GM12878 (cell line): Measurements from ENCODE around the gene PCDH15. TPM values are rescaled to one million over a fixed set of nuclear protein-coding genes. Genes with fewer than 3 reads are reported as not detected.

ENCODE experiments used
- CEBPZ ChIP-seq: fragments of 150-350 bp; IDR thresholded peaks from 2 replicates; pipeline ENCODE4 v1.6.1; 2016; ENCODE audit warnings: low read depth, low read length
- PBX3 ChIP-seq: IDR thresholded peaks from 2 replicates; pipeline ENCODE4 v1.6.1; 2011; ENCODE audit warnings: mild to moderate bottlenecking, low read depth, low read length, moderate library complexity; ENCODE audit not compliant: insufficient replicate concordance
- RUNX3 ChIP-seq: IDR thresholded peaks from 2 replicates; pipeline ENCODE4 v1.6.1; 2012; ENCODE audit warnings: low read length, inconsistent platforms
- SRF ChIP-seq, 2 experiments: IDR thresholded peaks; 2 replicates each; pipeline ENCODE4 v1.6.1; 2011; ENCODE audit warnings: low read depth in 2 of 2, low read length in 2 of 2, mild to moderate bottlenecking in 1 of 2, moderate library complexity in 1 of 2
- polyA plus RNA-seq, 11 experiments: library from polyadenylated mRNA; depleted of rRNA in 4 of 11; unstranded in 6 of 11; stranded (reverse) in 5 of 11; fragments of >200 nt; fragmentation: Nextera tagmentation in 4 of 11; fragmentation: Illumina TruSeq in 1 of 11; extraction: Ambion mirVana in 4 of 11; extraction: Trizol in 1 of 11; gene quantifications; 1 replicate in 1 of 11; 2 replicates in 10 of 11; pipeline versions ENCODE4 v1.2.1 to v1.2.3, GENCODE V29; 2011 to 2016; ENCODE audit warnings: inconsistent platforms in 2 of 11, missing spikeins in 2 of 11, low read depth in 1 of 11
- total RNA-seq, 4 experiments: library from RNA; depleted of rRNA in 3 of 4; stranded (reverse); fragments of >200 nt in 3 of 4; fragmentation: Illumina TruSeq in 1 of 4; extraction: Trizol in 1 of 4; gene quantifications; 2 replicates each; pipeline versions ENCODE4 v1.2.1 to v1.2.3, GENCODE V29; 2013 to 2021
- TF ChIP-seq, protein P1 (sequence below): fragments of 450-650 bp; IDR thresholded peaks from 2 replicates; pipeline ENCODE4 v1.6.1; 2017; ENCODE audit warnings: mild to moderate bottlenecking, moderate library complexity
- TF ChIP-seq, protein P2 (sequence below): fragments of 450-650 bp; IDR thresholded peaks from 2 replicates; pipeline ENCODE4 v1.6.1; 2018; ENCODE audit warnings: borderline replicate concordance, mild to moderate bottlenecking; ENCODE audit not compliant: partially characterized antibody

Gene PCDH15
- total and polyA plus RNA-seq, 10 of the 15 experiments (the other 5 are each of a cell fraction or from before 2014, with no cell fraction given) = 0.03 to 0.52 (median 0.07) TPM; not detected in 6

- TF ChIP-seq, protein P1, sequence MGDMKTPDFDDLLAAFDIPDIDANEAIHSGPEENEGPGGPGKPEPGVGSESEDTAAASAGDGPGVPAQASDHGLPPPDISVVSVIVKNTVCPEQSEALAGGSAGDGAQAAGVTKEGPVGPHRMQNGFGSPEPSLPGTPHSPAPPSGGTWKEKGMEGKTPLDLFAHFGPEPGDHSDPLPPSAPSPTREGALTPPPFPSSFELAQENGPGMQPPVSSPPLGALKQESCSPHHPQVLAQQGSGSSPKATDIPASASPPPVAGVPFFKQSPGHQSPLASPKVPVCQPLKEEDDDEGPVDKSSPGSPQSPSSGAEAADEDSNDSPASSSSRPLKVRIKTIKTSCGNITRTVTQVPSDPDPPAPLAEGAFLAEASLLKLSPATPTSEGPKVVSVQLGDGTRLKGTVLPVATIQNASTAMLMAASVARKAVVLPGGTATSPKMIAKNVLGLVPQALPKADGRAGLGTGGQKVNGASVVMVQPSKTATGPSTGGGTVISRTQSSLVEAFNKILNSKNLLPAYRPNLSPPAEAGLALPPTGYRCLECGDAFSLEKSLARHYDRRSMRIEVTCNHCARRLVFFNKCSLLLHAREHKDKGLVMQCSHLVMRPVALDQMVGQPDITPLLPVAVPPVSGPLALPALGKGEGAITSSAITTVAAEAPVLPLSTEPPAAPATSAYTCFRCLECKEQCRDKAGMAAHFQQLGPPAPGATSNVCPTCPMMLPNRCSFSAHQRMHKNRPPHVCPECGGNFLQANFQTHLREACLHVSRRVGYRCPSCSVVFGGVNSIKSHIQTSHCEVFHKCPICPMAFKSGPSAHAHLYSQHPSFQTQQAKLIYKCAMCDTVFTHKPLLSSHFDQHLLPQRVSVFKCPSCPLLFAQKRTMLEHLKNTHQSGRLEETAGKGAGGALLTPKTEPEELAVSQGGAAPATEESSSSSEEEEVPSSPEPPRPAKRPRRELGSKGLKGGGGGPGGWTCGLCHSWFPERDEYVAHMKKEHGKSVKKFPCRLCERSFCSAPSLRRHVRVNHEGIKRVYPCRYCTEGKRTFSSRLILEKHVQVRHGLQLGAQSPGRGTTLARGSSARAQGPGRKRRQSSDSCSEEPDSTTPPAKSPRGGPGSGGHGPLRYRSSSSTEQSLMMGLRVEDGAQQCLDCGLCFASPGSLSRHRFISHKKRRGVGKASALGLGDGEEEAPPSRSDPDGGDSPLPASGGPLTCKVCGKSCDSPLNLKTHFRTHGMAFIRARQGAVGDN = no peak
- TF ChIP-seq, protein P2, sequence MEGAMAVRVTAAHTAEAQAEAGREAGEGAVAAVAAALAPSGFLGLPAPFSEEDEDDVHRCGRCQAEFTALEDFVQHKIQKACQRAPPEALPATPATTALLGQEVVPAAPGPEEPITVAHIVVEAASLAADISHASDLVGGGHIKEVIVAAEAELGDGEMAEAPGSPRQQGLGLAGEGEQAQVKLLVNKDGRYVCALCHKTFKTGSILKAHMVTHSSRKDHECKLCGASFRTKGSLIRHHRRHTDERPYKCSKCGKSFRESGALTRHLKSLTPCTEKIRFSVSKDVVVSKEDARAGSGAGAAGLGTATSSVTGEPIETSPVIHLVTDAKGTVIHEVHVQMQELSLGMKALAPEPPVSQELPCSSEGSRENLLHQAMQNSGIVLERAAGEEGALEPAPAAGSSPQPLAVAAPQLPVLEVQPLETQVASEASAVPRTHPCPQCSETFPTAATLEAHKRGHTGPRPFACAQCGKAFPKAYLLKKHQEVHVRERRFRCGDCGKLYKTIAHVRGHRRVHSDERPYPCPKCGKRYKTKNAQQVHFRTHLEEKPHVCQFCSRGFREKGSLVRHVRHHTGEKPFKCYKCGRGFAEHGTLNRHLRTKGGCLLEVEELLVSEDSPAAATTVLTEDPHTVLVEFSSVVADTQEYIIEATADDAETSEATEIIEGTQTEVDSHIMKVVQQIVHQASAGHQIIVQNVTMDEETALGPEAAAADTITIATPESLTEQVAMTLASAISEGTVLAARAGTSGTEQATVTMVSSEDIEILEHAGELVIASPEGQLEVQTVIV = no peak
- TF ChIP-seq CEBPZ (no peak), RUNX3 (no peak), PBX3 (no peak), SRF (IDR thresholded peaks at IDR 0.05; ENCODE audit: low read depth in 2 of 2, low read length in 2 of 2) (no peak)
These were observed 316.8 kb downstream of the PCDH15 start (continued) for GRCh38 chr10:54484186-54484585.
